Central memory CD4-positive, alpha-beta T cell (primary cell): ENCODE results near the gene ZNF823.
A peak's percentile ranks its signal among the peaks of the same experiment; 100 is the strongest.
"Not testable (repeated sequence)": the region's sequence is repeated elsewhere in the genome, so short reads cannot be mapped to it uniquely, and the experiment has no call there.

Experiments used
- DNase-seq: peaks from one replicate; pipeline ENCODE4 v3.0.0; 2022
- total RNA-seq, 3 experiments: gene quantifications; one replicate each; lab custom pipeline; 2026; lab: John Stamatoyannopoulos, UW

The ZNF823 gene
- 4.2 to 12.6 (median 4.6) reads per million in 3 experiments for total RNA-seq

GRCh38 chr19:11738746-11739620 lies at the start of gene ZNF823:
Gene ZNF823, minus strand, starts transcription at chr19:11738946. Its CDS starts 127 bp downstream, at chr19:11738819.
- peak; percentile 93 for DNase-seq

DNA sequence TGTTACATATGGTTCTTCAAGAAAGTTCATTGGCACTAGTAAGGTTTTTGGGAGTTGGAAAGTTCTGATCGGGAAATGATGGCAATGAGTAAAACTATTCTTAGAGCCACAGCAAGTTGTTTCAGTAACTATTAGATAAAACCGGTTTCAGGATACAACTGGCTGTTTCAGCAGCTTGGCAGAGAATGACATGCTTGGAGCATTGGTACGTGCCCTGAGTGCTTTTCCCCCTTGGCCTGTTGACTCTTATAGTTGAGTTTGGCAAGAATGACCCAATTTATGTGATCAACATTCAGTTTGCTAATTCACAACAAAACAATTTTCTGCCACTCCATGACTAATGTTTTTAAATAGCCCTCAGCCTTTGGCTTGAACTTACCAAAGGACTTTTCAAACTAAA lies 48.8 kb upstream of the ZNF823 start:
- no peak for DNase-seq

DNA sequence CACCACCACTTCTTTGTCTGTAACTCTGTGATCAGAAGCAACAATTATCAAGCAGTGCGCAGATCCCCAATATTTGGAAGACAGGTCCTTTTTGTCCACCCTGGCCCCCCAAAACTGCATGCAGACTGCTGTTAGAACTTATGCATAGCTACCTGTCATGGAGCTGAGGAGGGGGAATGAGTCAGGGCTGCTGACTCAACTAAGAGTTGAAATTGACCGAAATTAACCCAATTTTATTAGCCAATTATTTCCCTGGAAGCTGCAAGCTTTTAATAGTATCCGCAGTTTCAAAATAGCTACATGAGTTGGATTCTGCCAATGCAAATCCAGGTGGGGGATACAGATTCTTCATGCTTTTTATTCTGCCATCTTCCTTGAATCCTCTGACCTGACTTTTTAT lies 45.6 kb upstream of the ZNF823 start:
- DNase-seq: no peak

DNA sequence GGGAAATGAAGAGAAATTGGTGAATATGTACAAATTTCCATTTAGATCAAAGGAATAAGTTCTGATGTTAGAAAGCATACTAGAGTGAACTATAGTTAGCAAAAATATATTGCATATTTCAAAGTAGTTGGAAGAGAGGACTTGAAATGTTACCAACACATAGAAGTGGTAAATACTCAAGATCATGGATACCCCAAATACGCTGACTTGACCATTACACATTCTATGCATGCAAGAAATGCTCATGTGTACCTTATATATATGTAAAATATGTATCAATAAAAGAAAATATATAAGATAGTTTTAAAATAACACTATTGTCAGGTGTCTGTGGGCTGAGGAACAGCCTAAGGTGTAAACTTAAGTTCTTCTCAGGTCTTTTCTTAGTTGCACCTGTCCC lies 45.0 kb upstream of the ZNF823 start:
- DNase-seq: no peak

DNA sequence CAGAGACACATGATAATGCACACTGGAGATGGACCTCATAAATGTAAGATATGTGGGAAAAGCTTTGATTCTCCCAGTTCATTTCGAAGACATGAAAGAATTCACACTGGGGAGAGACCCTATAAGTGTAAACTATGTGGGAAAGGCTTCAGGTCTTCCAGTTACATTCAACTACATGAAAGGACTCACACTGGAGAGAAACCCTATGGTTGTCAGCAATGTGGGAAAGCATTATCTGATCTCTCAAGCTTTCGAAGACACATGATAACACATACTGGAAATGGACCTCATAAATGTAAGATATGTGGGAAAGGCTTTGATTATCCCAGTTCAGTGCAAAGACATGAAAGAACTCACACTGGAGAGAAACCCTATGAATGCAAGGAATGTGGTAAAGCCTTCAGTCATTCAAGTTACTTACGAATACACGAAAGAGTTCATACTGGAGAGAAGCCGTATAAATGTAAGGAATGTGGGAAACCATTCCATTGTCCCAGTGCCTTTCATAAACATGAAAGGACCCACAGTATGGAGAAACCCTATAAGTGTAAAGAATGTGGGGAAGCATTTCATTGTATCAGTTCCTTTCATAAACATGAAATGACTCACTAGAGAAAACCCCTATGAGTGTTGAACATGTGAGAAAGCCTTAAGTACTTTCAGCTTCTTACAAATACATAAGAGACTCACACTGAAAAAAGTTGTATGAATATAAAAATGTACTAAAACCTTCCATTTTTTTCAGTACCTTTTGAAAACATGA lies 42.7 kb upstream of the ZNF823 start:
- no peak for DNase-seq

DNA sequence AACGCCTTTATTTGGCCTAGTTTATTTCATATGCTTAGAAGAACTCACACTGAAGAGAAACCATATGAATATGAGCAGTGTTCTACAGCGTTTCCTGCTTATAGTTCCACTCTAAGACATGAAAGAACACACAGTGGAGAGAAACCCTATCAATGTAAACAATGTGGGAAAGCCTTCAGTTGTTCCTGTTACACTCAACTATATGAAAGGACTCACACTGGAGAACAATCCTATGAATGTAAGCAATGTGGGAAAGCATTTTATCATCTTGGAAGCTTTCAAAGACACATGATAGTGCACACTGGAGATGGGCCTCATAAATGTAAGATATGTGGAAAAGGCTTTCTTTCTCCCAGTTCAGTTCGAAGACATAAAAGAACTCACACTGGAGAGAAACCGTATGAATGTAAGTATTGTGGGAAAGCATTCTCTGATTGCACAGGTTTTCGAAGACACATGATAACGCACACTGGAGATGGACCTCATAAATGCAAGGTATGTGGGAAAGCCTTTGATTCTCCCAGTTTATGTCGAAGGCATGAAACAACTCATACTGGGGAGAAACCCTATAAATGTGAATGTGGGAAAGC lies 41.8 kb upstream of the ZNF823 start:
- DNase-seq: no peak

DNA sequence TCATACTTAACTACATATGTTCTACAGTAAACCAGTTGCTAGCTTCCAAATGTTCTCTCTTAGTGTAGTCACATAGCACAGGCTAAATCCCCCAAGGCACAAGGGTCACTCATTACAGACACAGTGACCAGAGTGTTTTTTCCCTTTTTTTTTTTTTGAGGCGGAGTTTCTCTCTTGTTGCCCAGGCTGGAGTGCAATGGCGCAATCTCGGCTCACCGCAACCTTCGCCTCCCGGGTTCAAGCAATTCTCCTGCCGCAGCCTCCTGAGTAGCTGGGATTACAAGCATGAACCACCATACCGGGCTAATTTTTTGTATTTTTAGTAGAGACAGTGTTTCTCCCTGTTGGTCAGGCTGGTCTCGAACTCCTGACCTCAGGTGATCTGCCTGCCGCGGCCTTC lies 37.9 kb upstream of the ZNF823 start:
- DNase-seq: not testable (repeated sequence)

- DNase-seq: not testable (repeated sequence)
These were observed 32.8 kb upstream of the ZNF823 start for GRCh38 chr19:11771520-11771919.

DNA sequence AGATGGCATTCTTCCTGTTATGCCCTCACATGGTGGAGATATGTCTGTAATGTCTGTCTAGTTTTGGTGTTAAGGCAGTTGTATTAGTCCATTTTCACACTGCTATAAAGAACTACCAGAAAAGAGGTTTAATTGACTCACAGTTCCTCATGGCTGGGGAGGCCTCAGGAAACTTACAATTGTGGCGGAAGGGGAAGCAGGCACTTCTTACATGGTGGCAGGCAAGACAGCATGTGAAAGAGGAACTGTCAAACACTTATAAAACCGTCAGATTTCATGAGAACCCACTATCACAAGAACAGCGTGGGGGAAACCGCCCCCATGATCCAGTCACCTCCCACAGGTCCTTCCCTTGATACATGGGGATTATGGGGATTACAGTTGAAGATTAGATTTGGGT lies 31.2 kb upstream of the ZNF823 start:
- DNase-seq: no peak

- DNase-seq: no peak
These were observed 28.9 kb upstream of the ZNF823 start for GRCh38 chr19:11767633-11768133.

DNA sequence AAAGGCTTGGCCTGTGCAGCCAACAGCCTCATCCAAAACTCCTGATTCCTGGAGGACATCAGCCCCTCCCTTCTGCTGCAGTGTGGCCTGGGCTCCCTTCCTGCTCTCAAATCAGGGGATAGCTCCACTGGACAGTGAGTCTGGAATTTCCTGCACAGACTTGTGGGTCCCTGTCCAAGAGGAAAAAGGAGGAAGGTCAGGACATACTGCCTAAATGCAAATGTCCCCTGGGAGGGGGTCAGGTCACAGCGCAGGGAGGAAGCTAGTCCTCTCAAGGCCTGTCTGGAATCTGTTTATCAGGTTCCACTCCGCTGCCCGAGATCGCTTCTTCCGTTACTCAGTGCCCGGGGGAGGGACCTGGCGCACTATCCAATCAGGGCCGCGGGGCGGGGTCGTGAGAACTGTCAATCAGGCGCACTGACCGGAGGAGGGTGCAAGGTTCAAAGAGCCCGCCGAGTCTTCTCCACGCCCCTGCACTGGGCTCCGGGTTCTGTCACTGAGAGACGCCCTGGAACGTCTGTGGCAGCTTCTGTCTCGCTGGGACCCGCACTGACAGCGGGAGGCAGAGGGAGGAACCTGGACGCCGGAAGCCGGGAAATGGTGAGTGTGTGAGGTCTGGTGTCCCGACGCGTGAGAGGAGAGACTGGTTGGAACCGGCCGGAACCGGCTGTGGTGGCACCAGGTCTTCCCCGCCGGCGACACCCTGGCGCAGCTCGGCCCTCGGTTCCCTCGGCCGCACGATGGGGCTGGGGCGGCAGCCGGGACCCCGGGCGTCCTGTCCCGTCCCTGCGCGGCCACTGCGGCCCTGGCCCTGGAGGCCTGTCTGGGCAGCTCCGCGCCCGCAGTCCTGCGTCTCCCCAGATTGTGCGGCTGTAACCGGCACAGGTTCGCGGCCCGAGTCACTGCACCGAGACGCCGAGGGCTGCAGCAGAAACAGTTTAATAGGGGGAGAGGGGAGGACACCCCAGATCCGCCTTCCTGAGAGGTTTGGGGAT lies 28.1 kb upstream of the ZNF823 start, which contains the start of gene ZNF441:
Gene ZNF441 (plus strand): TSS at position 404 of the 995 bp plus-strand sequence. CDS start 194 bp downstream, at position 598.
- DNase-seq: peak; percentile 80

DNA sequence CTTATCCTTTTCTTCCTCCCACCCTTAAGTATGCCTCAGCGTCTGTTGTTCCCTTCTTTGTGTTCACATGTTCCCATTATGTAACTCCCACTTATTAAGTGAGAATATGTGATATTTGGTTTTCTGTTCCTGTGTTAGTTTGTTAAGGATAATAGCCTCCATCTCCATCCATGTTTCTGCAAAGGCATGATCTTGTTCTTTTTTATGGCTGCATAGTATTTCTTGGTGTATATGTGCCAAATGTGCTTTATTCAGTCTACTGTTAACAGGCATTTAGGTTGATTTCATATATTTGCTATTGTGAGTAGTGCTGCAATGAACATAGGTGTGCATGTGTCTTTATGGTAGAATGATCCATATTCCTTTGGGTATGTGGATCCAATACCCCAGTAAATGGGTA lies 24.9 kb upstream of the ZNF823 start:
- no peak for DNase-seq

GRCh38 chr19:11763117-11763516 lies 24.4 kb upstream of the ZNF823 start:
- no peak for DNase-seq

GRCh38 chr19:11759805-11760204 lies 21.1 kb upstream of the ZNF823 start:
- DNase-seq: no peak

GRCh38 chr19:11756965-11757364 lies 18.2 kb upstream of the ZNF823 start:
- no peak for DNase-seq

DNA sequence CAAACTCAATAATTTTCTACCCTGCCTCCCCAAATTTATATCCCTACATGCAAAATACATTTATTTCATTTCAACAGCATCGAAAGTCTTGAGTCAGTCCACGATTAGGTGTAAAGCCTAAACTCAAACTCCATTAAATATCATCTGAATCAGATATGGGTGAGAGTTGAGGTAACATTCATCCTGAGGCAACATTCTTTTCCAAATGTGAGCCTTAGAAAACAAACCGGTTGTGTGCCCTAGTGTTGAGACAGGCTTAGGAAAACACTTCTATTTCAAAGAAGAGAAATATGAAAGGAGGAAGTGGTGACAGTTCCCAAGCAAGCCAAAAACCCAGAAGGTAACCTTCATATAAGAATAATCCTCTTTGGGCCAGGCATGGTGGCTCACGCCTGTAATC lies 15.9 kb upstream of the ZNF823 start:
- no peak for DNase-seq

GRCh38 chr19:11752244-11752736 lies 13.5 kb upstream of the ZNF823 start:
- no peak for DNase-seq

GRCh38 chr19:11749751-11750150 lies 11.0 kb upstream of the ZNF823 start:
- DNase-seq: no peak

DNA sequence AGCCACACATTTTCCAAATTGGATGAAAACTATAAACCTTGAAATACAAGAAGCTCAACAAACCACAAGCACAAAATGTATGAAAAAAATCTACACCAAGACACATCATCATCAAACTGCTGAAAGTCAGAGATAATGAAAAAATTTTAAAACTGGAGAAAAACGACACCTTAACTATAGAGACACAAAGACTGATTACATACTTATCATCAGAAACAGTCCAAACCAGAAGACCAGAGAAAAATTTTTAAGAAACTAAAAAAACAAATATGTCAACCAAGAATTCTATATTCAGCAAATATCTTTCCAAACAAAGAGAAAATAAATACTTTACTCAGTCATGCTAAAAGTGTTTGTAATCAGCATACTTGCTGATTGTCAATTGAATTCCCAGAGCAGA lies 8.5 kb upstream of the ZNF823 start:
- DNase-seq: no peak

- no peak for DNase-seq
These were observed 7.1 kb upstream of the ZNF823 start for GRCh38 chr19:11745869-11746268.

GRCh38 chr19:11737964-11738745 lies 591 bp downstream of the ZNF823 start:
- peak; percentile 23 for DNase-seq
